H1 (cell line): ENCODE results near the gene PTPRT.

Experiments
- HDAC2 ChIP-seq, 2 experiments: fragments of 300-600 bp in 1 of 2; sonication (generic) in 1 of 2; IDR thresholded peaks; 2 replicates each; pipeline ENCODE4 v1.6.1; 2011 to 2012; ENCODE audit warnings: low read depth in 2 of 2, low read length in 2 of 2, mild to moderate bottlenecking in 2 of 2, moderate library complexity in 2 of 2, borderline replicate concordance in 1 of 2, inconsistent platforms in 1 of 2
- JUN ChIP-seq: IDR thresholded peaks from 2 replicates; pipeline ENCODE4 v1.6.1; 2011; ENCODE audit warnings: low read depth, mild to moderate bottlenecking, improper control_type of control experiment, low read length
- PHF8 ChIP-seq: fragments of 200-600 bp; sonication (generic); conservative IDR thresholded peaks from 2 replicates; pipeline ENCODE4 v1.7.1; 2012; ENCODE audit warnings: low read depth, mild to moderate bottlenecking, inconsistent platforms, low read length, moderate library complexity
- POU5F1 ChIP-seq: IDR thresholded peaks from 2 replicates; pipeline ENCODE4 v1.6.1; 2011; ENCODE audit warnings: low read depth, mild to moderate bottlenecking, low read length, moderate library complexity
- SIN3A ChIP-seq, 2 experiments: IDR thresholded peaks in 1 of 2; conservative IDR thresholded peaks in 1 of 2; 2 replicates each; pipeline ENCODE4 v1.6.1; 2011 to 2012; ENCODE audit warnings: low read length in 2 of 2, improper control_type of control experiment in 1 of 2, low read depth in 1 of 2, mild to moderate bottlenecking in 1 of 2
- TF ChIP-seq, protein P1 (sequence below), 3 experiments: IDR thresholded peaks; 1 replicate in 2 of 3; 2 replicates in 1 of 3; pipeline versions ENCODE4 v1.5.1 to v1.6.1; 2011; ENCODE audit warnings: low read length in 3 of 3, mild to moderate bottlenecking in 3 of 3, inconsistent platforms in 2 of 3, low read depth in 1 of 3, moderate library complexity in 1 of 3; ENCODE audit not compliant: insufficient read depth in 1 of 3; ENCODE audit errors: control extremely low read depth in 1 of 3

DNA sequence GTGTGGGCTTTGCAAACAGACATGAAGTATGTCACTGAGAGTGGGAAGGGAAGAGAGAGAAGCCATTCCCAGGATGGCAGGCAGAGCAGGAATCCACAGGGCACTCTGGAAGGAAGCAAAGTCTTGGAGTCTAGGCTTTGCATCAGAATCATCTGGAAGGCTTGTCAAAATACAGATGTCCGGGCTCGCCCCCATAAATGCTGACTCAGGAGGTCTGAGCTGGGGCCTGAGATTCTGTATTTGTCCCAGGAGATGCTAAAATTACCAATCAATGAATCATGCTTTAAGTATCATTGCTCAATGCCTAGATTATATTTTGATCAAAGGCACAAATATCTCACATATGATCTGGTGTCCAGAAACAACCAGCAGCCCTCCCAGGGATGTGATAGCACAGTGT lies 46.3 kb upstream of the PTPRT start:
- TF ChIP-seq, protein P1, sequence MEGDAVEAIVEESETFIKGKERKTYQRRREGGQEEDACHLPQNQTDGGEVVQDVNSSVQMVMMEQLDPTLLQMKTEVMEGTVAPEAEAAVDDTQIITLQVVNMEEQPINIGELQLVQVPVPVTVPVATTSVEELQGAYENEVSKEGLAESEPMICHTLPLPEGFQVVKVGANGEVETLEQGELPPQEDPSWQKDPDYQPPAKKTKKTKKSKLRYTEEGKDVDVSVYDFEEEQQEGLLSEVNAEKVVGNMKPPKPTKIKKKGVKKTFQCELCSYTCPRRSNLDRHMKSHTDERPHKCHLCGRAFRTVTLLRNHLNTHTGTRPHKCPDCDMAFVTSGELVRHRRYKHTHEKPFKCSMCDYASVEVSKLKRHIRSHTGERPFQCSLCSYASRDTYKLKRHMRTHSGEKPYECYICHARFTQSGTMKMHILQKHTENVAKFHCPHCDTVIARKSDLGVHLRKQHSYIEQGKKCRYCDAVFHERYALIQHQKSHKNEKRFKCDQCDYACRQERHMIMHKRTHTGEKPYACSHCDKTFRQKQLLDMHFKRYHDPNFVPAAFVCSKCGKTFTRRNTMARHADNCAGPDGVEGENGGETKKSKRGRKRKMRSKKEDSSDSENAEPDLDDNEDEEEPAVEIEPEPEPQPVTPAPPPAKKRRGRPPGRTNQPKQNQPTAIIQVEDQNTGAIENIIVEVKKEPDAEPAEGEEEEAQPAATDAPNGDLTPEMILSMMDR (IDR thresholded peaks at IDR 0.05; ENCODE audit: control extremely low read depth in 1 of 3, insufficient read depth in 1 of 3, low read depth in 1 of 3, low read length in 3 of 3), result no peak
- TF ChIP-seq PHF8 (no peak), HDAC2 (IDR thresholded peaks at IDR 0.05; ENCODE audit: borderline replicate concordance in 1 of 2, low read depth in 2 of 2, low read length in 2 of 2) (no peak), POU5F1 (no peak), JUN (no peak), SIN3A (conservative IDR thresholded peaks at IDR 0.05 in 1 of 2, IDR thresholded peaks at IDR 0.05 in 1 of 2; ENCODE audit: low read depth in 1 of 2, low read length in 2 of 2) (no peak)
